HCT116 (cell line): ENCODE data around the gene KRTAP4-4. TPM values are rescaled to one million over a fixed set of nuclear protein-coding genes. Genes with fewer than 3 reads are reported as not detected.
"Not testable (repeated sequence)": the region's sequence is repeated elsewhere in the genome, so short reads cannot be mapped to it uniquely, and the experiment has no call there.

Experiments used
- ATAC-seq: fragments of 200-7000 bp; cut with Tn5 transposase; 2 replicates; pipeline ENCODE4 v1.9.1; 2020; ENCODE audit warnings: mild to moderate bottlenecking, moderate library complexity
- BruUV-seq: library from RNA; stranded (reverse); fragments of 400-500 nt; replicated peaks from 2 replicates; lab custom pipeline; 2021; lab: Mats Ljungman, UMichigan
- CTCF ChIA-PET: fragments of 300-600 bp; sonication (Branson Sonifier 250); formaldehyde crosslinking; loops from one replicate; lab custom pipeline; 2021; ENCODE audit warnings: antibody characterized with exemption; lab: Charles Lee
- POLR2A ChIA-PET: fragments of 300-600, 350-600 bp; sonication (Branson Sonifier 250); formaldehyde crosslinking; loops from one replicate; lab custom pipeline; 2021; ENCODE audit warnings: antibody characterized with exemption; lab: Charles Lee
- RAD21 ChIA-PET, 2 experiments: fragments of 300-600 bp; sonication (Branson Sonifier 250); formaldehyde crosslinking; loops; one replicate each; lab custom pipeline; 2023; ENCODE audit warnings: low total read pairs in 2 of 2; ENCODE audit not compliant: uncharacterized antibody in 2 of 2, unreplicated experiment in 2 of 2, low non-redundant PET in 1 of 2; lab: Charles Lee
- DNase-seq: peaks from one replicate; pipeline ENCODE4 v3.0.0-alpha.2; 2010; ENCODE audit warnings: low read depth, low spot score
- H2AFZ ChIP-seq: fragments of 200-600 bp; shearing (Covaris generic), sonication (generic); 2 replicates; pipeline ENCODE4 v1.6.1; 2017; ENCODE audit warnings: low read depth, mixed run types, mixed read lengths, antibody characterized with exemption, low read length; ENCODE audit not compliant: poor library complexity, severe bottlenecking
- H3K27ac ChIP-seq: 2 replicates; pipeline ENCODE4 v1.5.1; 2012; ENCODE audit warnings: low read depth, low read length
- H3K27me3 ChIP-seq: fragments of 200-600 bp; sonication (generic); 2 replicates; pipeline ENCODE4 v1.6.1; 2016; ENCODE audit warnings: mixed run types, low read length, mixed read lengths; ENCODE audit not compliant: insufficient read depth
- H3K36me3 ChIP-seq, 2 experiments: fragments of 200-500 bp in 1 of 2; fragments of 200-600 bp in 1 of 2; sonication (Bioruptor generic) in 1 of 2; sonication (generic) in 1 of 2; 2 replicates each; pipeline versions ENCODE4 v1.5.1 to v1.6.1; 2014 to 2016; ENCODE audit warnings: low read length in 2 of 2, inconsistent platforms in 1 of 2, mixed read lengths in 1 of 2, mixed run types in 1 of 2; ENCODE audit not compliant: insufficient read depth in 2 of 2, control insufficient read depth in 1 of 2
- H3K4me1 ChIP-seq, 2 experiments: fragments of 200-600 bp in 1 of 2; sonication (generic) in 1 of 2; 2 replicates each; pipeline versions ENCODE4 v1.5.1 to v1.6.1; 2012 to 2017; ENCODE audit warnings: low read length in 2 of 2, inconsistent platforms in 1 of 2, mild to moderate bottlenecking in 1 of 2, mixed read lengths in 1 of 2, mixed run types in 1 of 2, moderate library complexity in 1 of 2; ENCODE audit not compliant: insufficient read depth in 2 of 2, control insufficient read depth in 1 of 2
- H3K4me2 ChIP-seq: fragments of 200-600 bp; sonication (generic); 2 replicates; pipeline ENCODE4 v1.6.1; 2017; ENCODE audit warnings: mixed run types, low read length, mixed read lengths
- H3K4me3 ChIP-seq, 2 experiments: fragments of 200-600 bp in 1 of 2; sonication (generic) in 1 of 2; replicated peaks in 1 of 2; 2 replicates each; pipeline ENCODE4 v1.5.1; 2011 to 2016; ENCODE audit warnings: low read length in 2 of 2, control low read depth in 1 of 2, low read depth in 1 of 2, mild to moderate bottlenecking in 1 of 2, mixed read lengths in 1 of 2, mixed run types in 1 of 2
- H3K79me2 ChIP-seq: fragments of 200-600 bp; sonication (generic); 2 replicates; pipeline ENCODE4 v1.6.1; 2017; ENCODE audit warnings: mild to moderate bottlenecking, mixed run types, low read length, moderate library complexity, mixed read lengths; ENCODE audit not compliant: insufficient read depth
- H3K9ac ChIP-seq: fragments of 200-600 bp; sonication (generic); 2 replicates; pipeline ENCODE4 v1.6.1; 2016; ENCODE audit warnings: low read length, mixed read lengths
- H3K9me2 ChIP-seq: fragments of 200-600 bp; sonication (generic), shearing (Covaris generic); 2 replicates; pipeline ENCODE4 v1.6.1; 2017; ENCODE audit warnings: mixed run types, mild to moderate bottlenecking, moderate library complexity; ENCODE audit not compliant: insufficient read depth
- H3K9me3 ChIP-seq, 2 experiments: fragments of 200-500 bp in 1 of 2; fragments of 200-600 bp in 1 of 2; sonication (Bioruptor generic) in 1 of 2; sonication (generic) in 1 of 2; 2 replicates each; pipeline ENCODE4 v1.6.1; 2014 to 2017; ENCODE audit warnings: low read length in 2 of 2, mixed read lengths in 2 of 2, inconsistent platforms in 1 of 2, low read depth in 1 of 2, mild to moderate bottlenecking in 1 of 2, mixed run types in 1 of 2, moderate library complexity in 1 of 2; ENCODE audit not compliant: control insufficient read depth in 1 of 2, insufficient read depth in 1 of 2
- H4K20me1 ChIP-seq: fragments of 200-600 bp; sonication (generic), shearing (Covaris generic); 2 replicates; pipeline ENCODE4 v1.6.1; 2017; ENCODE audit warnings: mixed run types, mild to moderate bottlenecking, moderate library complexity; ENCODE audit not compliant: insufficient read depth
- CBX3 ChIP-seq: IDR thresholded peaks from 2 replicates; pipeline ENCODE4 v1.6.1; 2012; ENCODE audit warnings: low read depth
- CTCF ChIP-seq, 3 experiments: fragments of 200-600 bp in 1 of 3; sonication (generic) in 1 of 3; IDR thresholded peaks in 2 of 3; conservative IDR thresholded peaks in 1 of 3; 2 replicates each; pipeline ENCODE4 v1.5.1; 2012 to 2017; ENCODE audit warnings: low read depth in 2 of 3, low read length in 2 of 3, antibody characterized with exemption in 1 of 3, borderline replicate concordance in 1 of 3, control low read depth in 1 of 3, mild to moderate bottlenecking in 1 of 3, mixed read lengths in 1 of 3, mixed run types in 1 of 3, moderate library complexity in 1 of 3; ENCODE audit not compliant: insufficient read depth in 1 of 3
- ELF1 ChIP-seq: IDR thresholded peaks from 2 replicates; pipeline ENCODE4 v1.6.1; 2012; ENCODE audit warnings: low read depth, borderline replicate concordance
- EZH2 ChIP-seq: fragments of 200-600 bp; sonication (generic); IDR thresholded peaks from 2 replicates; pipeline ENCODE4 v1.6.1; 2017; ENCODE audit warnings: antibody characterized with exemption, mixed run types
- MAX ChIP-seq: IDR thresholded peaks from 2 replicates; pipeline ENCODE4 v1.6.1; 2012
- SP1 ChIP-seq: IDR thresholded peaks from 2 replicates; pipeline ENCODE4 v1.6.1; 2012; ENCODE audit warnings: low read depth
- ZFX ChIP-seq: fragments of 450-650 bp; IDR thresholded peaks from 2 replicates; pipeline ENCODE4 v1.6.1; 2017
- intact Hi-C: fragments of 100-400 bp; cut with micrococcal nuclease; formaldehyde crosslinking; loops from 2 replicates; pipeline ENCODE4 v1.10.0; 2022
- total RNA-seq: library from RNA; stranded (reverse); gene quantifications from one replicate; pipeline ENCODE4 v1.2.1, GENCODE V29; 2021; ENCODE audit not compliant: unreplicated experiment

Gene KRTAP4-4
- total RNA-seq, 1 experiment from 2014 or later, result not detected

DNA sequence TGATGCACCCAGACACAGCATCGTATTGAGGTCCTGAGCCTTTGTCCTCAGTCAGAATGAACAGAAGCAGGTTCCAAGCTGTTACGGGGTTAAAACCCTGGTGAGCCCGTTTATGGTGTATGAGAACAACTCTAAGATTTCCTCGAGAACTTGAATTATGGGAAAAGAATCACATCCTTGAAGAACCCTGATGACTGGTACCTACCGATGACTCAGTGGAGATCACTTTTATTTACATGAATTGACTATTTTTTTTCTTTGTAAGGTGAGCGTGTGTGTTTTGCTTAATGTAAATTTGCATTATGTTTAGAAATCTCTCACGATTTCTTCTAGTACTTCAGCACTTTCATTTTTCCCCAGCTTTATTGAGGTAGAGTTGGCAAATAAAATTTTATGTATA lies 3.3 kb upstream of the KRTAP4-4 start:
- Histone ChIP-seq H3K4me2 (no peak overlapping the region), H2AFZ (no peak overlapping the region), H3K36me3 (no peaks in the 10 kb centered on the region), H3K4me1 (no peaks in the 10 kb centered on the region), H3K4me3 (no peak overlapping the region), H3K27ac (no peak overlapping the region), H3K9me3 (no peaks in the 10 kb centered on the region; a peak in 1 of 4 replicates), H3K79me2 (no peaks in the 10 kb centered on the region), H3K9ac (no peak overlapping the region), H4K20me1 (no peaks in the 10 kb centered on the region), H3K27me3 (no peaks in the 10 kb centered on the region)
- no peak for ATAC-seq
- intact Hi-C loops, result no loop called here
- no peak for DNase-seq
- ChIA-PET POLR2A (no interaction called here), RAD21 (no interaction called here)
- BruUV-seq, result no TSS peak
- TF ChIP-seq CBX3 (no peak), MAX (no peak), ELF1 (no peak), CTCF (IDR thresholded peaks at IDR 0.05 in 2 of 3, conservative IDR thresholded peaks at IDR 0.05 in 1 of 3; ENCODE audit: borderline replicate concordance in 1 of 3, insufficient read depth in 1 of 3, low read depth in 2 of 3, low read length in 2 of 3) (no peak), EZH2 (no peak), ZFX (no peak), SP1 (no peak)
- TF ChIP-seq, all 23 proteins: peak for 0
- CTCF ChIA-PET, result no interaction called here
- no peaks in the 10 kb centered on the region for H3K9me2 ChIP-seq

DNA sequence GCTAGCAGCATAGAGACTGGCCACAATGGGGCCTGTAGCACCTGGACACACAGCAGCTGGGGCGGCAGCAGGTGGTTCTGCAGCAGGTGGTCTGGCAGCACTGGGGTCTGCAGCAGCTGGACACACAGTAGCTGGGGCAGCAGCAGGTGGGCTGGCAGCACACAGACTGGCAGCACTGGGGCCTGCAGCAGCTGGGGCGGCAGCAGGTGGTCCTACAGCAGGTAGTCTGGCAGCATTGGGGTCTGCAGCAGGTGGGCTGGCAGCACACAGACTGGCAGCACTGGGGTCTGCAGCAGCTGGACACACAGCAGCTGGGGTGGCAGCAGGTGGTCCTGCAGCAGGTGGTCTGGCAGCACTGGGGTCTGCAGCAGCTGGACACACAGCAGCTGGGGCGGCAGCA lies 358 bp downstream of the KRTAP4-4 start:
- POLR2A ChIA-PET, H2AFZ ChIP-seq, H3K36me3 ChIP-seq, RAD21 ChIA-PET, BruUV-seq, DNase-seq, H3K27ac ChIP-seq, ATAC-seq, H3K4me3 ChIP-seq, H3K4me2 ChIP-seq, intact Hi-C loops, H3K9me2 ChIP-seq, H3K9ac ChIP-seq, H3K9me3 ChIP-seq, H3K27me3 ChIP-seq, CTCF ChIA-PET, H3K4me1 ChIP-seq, H3K79me2 ChIP-seq, H4K20me1 ChIP-seq: not testable (repeated sequence)
